ENCODE data around the gene SMIM24. TPM values are rescaled to one million over a fixed set of nuclear protein-coding genes. Genes with fewer than 3 reads are reported as not detected.

The SMIM24 gene
- total and polyA plus RNA-seq, 4 experiments from 2014 or later, result not detected

DNA sequence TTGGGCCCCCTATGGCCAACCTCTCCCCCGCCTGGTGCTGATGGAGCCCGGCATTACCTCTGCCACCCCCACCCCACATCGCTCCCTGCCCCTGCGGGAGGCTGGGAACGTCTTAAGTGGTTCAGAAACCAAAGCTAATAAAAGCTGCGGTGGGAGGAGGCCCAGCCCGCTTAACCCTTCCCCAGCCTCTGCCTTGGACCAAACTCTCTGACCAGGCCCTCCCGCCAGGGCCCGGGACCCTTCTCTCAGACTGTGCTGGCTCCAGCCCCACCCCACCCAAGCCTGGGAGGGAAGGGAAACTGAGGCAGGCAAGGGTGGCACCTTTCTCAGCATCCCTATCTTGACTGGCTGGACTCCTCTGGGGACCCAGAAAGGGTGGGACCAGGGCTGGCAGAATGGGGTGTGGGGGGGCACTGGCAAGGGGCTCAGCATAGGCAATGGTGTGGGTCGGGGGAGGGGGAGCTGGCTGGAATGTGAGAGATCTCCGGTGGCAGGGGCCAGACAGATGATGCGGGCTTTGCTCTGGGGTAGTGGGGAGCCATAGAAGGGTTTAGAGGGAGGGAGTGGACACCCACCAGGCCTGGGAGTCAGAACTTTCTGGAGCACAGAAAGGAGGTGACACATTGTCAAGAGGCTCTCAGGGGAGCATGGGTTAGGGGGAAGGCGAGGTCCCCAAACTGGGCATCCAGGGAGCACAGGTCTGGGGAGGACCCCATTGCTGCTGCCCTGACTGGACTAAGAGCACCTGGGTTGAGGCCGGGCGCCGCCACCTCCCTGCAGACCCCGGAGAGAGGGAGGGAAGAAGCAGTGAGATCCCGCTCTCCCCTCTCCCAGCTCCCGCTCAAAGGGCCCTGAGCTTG is 21.9 kb downstream of the SMIM24 start:
- no peaks in the 10 kb centered on the region for H3K4me1 Mint-ChIP-seq
- no peaks in the 10 kb centered on the region for H3K9me3 Mint-ChIP-seq
- intact Hi-C loops (cut with micrococcal nuclease), result no loop called here
- H3K36me3 Mint-ChIP-seq, result peaks cover 6 to 18% of the 10 kb centered on the region in 2 donors
- DNase-seq, result no peak
- Histone ChIP-seq H3K4me3 (ENCODE audit: low read length in 2 of 2) (no peak overlapping the region), H3K27ac (ENCODE audit: low read depth, low read length) (no peak overlapping the region), H3K36me3 (ENCODE audit: insufficient read depth, low read length) (peaks cover 4% of the 10 kb centered on the region), H3K4me1 (ENCODE audit: insufficient read depth, low read length) (no peaks in the 10 kb centered on the region), H3K9me3 (ENCODE audit: control insufficient read depth in 1 of 2, low read length in 2 of 2) (no peaks in the 10 kb centered on the region), H3K27me3 (ENCODE audit: insufficient read depth, low read length) (no peaks in the 10 kb centered on the region)
- CTCF ChIA-PET (ENCODE audit: partially characterized antibody), result no interaction called here
- POLR2A ChIA-PET (ENCODE audit: partially characterized antibody), result no interaction called here
- no peak overlapping the region for H3K4me3 Mint-ChIP-seq
- H3K27me3 Mint-ChIP-seq, result no peaks in the 10 kb centered on the region
- H3K27ac Mint-ChIP-seq, result no peak overlapping the region

DNA sequence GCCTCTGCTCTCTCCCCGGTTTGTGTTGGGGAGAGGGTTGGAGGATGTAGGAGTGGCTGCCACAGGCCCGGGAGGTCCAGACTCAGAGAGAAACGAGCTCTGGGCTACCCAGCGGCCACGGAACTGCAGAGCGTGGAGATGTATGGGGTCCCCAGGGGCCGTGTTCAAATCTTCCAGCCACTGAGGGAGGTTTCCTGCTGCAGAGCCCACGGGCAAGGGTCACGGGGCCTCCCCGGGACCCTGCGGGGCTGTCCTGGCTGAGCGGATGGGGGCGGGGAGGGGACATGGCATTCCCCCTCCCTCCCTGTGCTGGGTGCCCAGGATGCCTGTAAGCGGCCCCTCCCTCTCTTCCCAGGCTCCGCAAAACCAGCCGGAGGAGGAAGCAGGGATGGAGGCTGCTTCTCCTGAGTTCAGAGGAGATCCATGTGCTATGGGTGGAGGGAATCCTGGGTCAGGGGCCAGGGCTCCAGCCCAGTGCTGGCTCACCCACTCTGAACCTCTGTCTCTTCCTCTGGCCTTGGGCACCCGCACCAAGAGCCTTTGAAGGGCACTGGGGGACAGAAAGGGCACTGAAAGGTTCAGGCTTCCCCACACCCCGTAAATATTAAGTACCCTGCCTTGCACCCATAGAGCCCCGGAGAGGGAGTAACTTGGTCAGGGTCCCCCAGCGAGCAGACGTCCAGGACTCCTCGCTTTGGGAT is 22.6 kb downstream of the SMIM24 start:
- H3K9me3 ChIP-seq (ENCODE audit: control insufficient read depth in 1 of 2, low read length in 2 of 2), result no peaks in the 10 kb centered on the region
- Mint-ChIP-seq H3K36me3 (peaks cover 5 to 18% of the 10 kb centered on the region in 2 donors), H3K4me3 (no peak overlapping the region), H3K4me1 (no peaks in the 10 kb centered on the region), H3K9me3 (no peaks in the 10 kb centered on the region), H3K27me3 (no peaks in the 10 kb centered on the region), H3K27ac (no peak overlapping the region)
- intact Hi-C loops (cut with micrococcal nuclease), result no loop called here
- DNase-seq, result no peak
- ChIA-PET CTCF (ENCODE audit: partially characterized antibody) (interaction anchor here (0.9 kb wide), 1 partner anchor 16 kb away, joined by 3 read pairs; no protein-coding TSS in a partner anchor), POLR2A (ENCODE audit: partially characterized antibody) (no interaction called here)
- H3K36me3 ChIP-seq (ENCODE audit: insufficient read depth, low read length), result peaks cover 7% of the 10 kb centered on the region
- H3K4me3 ChIP-seq (ENCODE audit: low read length in 2 of 2), result no peak overlapping the region
- no peaks in the 10 kb centered on the region for H3K27me3 ChIP-seq (ENCODE audit: insufficient read depth, low read length)
- H3K4me1 ChIP-seq (ENCODE audit: insufficient read depth, low read length), result no peaks in the 10 kb centered on the region
- H3K27ac ChIP-seq (ENCODE audit: low read depth, low read length), result no peak overlapping the region

DNA sequence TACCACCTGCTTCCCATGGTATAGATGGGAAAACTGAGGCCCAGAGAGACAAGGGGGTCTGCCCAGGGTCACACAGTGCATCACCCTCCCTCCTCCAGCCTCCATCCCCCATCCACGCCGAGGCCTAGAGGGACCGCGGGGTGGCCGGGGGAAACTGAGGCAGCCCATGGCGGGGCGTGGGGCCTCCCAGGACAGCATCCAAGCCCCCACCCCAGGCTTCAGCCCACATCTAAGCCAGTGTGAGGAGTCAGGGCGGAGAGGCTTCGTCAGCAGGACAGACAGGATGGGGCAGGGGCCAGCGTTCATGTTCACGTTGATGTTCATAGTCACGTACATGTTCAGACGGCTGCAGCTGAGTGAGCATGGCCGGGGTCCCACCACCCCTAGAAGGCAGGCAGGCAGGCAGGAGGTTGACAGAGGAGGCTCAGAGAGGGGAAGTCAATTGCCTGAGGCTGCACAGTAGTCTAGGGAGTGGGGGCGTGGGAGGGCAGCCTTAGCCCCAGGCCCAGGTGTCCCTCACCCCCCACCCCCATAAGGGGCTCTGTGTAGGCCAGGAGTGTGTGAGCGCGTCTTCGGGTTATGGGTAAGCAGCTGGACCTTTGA is 23.3 kb downstream of the SMIM24 start:
- Mint-ChIP-seq H3K27ac (peak overlapping the region in 1 of 7 donors; percentile 66), H3K9me3 (no peaks in the 10 kb centered on the region), H3K27me3 (no peaks in the 10 kb centered on the region), H3K4me3 (no peak overlapping the region), H3K36me3 (peaks cover 3 to 18% of the 10 kb centered on the region in 2 donors), H3K4me1 (no peaks in the 10 kb centered on the region)
- Histone ChIP-seq H3K4me3 (ENCODE audit: low read length in 2 of 2) (no peak overlapping the region), H3K27ac (ENCODE audit: low read depth, low read length) (no peak overlapping the region), H3K27me3 (ENCODE audit: insufficient read depth, low read length) (no peaks in the 10 kb centered on the region), H3K9me3 (ENCODE audit: control insufficient read depth in 1 of 2, low read length in 2 of 2) (no peaks in the 10 kb centered on the region), H3K36me3 (ENCODE audit: insufficient read depth, low read length) (peaks cover 7% of the 10 kb centered on the region), H3K4me1 (ENCODE audit: insufficient read depth, low read length) (no peaks in the 10 kb centered on the region)
- CTCF ChIA-PET (ENCODE audit: partially characterized antibody), result interaction anchor here (0.9 kb wide), 1 partner anchor 16 kb away, joined by 3 read pairs; no protein-coding TSS in a partner anchor
- no peak for DNase-seq
- intact Hi-C loops (cut with micrococcal nuclease), result no loop called here
- POLR2A ChIA-PET (ENCODE audit: partially characterized antibody), result no interaction called here

DNA sequence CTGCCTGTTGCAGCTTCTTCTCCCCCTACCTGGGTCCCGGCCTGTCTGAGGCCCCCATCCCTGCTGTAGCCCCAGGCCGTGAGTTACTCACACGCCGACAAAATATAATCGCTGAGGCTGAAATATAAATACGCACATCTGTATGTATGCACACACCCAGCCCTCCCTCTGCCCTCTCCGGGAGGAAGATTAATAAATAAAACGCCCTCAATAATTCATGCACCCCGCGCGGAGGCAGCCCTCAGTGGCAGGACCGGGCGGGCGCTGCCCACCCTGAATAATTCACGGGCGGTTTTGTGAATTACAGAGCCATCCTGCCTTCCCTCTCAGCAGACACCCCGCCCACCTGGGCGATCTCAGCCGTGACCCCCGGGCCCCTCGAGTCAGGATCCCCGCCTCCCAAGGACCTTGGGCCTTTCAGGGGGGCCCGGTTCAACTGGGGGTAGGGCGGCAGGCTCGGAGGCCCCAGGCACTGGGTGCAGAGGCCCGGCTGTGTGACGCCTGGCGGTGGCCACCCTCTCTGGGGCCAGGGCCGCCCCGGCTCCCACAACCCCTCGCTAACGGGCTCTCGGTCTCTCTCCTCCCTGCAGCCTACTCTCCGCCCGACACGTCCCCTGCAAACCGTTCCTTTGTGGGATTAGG is 24.2 kb downstream of the SMIM24 start:
- no peak overlapping the region for H3K4me3 Mint-ChIP-seq
- no peaks in the 10 kb centered on the region for H3K27me3 Mint-ChIP-seq
- H3K27ac Mint-ChIP-seq, result no peak overlapping the region

DNA sequence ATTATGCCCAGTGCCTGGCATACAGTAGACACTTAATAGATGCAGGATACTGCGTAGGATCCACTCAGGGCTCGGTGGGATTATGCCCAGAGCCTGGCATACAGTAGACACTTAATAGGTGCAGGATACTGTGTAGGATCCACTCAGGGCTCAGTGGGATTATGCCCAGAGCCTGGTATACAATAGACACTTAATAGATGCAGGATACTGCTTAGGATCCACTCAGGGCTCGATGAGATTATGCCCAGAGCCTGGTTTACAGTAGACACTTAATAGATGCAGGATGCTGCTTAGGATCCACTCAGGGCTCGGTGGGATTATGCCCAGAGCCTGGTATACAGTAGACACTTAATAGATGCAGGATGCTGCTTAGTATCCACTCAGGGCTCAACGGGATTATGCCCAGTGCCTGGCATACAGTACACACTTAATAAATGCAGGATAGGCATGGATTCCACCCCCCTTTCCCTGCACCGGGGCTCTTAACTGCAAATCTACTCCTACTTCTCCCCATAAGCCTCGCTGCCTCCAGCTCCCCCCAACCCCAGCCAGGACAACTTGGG is 24.9 kb downstream of the SMIM24 start:
- Histone ChIP-seq H3K27ac (ENCODE audit: low read depth, low read length) (no peak overlapping the region), H3K36me3 (ENCODE audit: insufficient read depth, low read length) (peaks cover 11% of the 10 kb centered on the region), H3K27me3 (ENCODE audit: insufficient read depth, low read length) (no peaks in the 10 kb centered on the region), H3K4me1 (ENCODE audit: insufficient read depth, low read length) (no peaks in the 10 kb centered on the region), H3K4me3 (ENCODE audit: low read length in 2 of 2) (no peak overlapping the region), H3K9me3 (ENCODE audit: control insufficient read depth in 1 of 2, low read length in 2 of 2) (no peaks in the 10 kb centered on the region)
- no peaks in the 10 kb centered on the region for H3K4me1 Mint-ChIP-seq
- DNase-seq, result peak in 1 of 5 donors; percentile 7
- no peak overlapping the region for H3K27ac Mint-ChIP-seq
- H3K4me3 Mint-ChIP-seq, result no peak overlapping the region
- POLR2A ChIA-PET (ENCODE audit: partially characterized antibody), result no interaction called here
- H3K27me3 Mint-ChIP-seq, result no peaks in the 10 kb centered on the region
- H3K36me3 Mint-ChIP-seq, result peaks cover 11 to 27% of the 10 kb centered on the region in 2 donors
- CTCF ChIA-PET (ENCODE audit: partially characterized antibody), result no interaction called here
- no peaks in the 10 kb centered on the region for H3K9me3 Mint-ChIP-seq
- intact Hi-C loops (cut with micrococcal nuclease), result no loop called here

More for the DNA sequence above, 24.2 kb downstream of the SMIM24 start:
- Histone ChIP-seq H3K4me1 (ENCODE audit: insufficient read depth, low read length) (no peaks in the 10 kb centered on the region), H3K27me3 (ENCODE audit: insufficient read depth, low read length) (no peaks in the 10 kb centered on the region), H3K27ac (ENCODE audit: low read depth, low read length) (no peak overlapping the region), H3K9me3 (ENCODE audit: control insufficient read depth in 1 of 2, low read length in 2 of 2) (no peaks in the 10 kb centered on the region), H3K36me3 (ENCODE audit: insufficient read depth, low read length) (peaks cover 10% of the 10 kb centered on the region), H3K4me3 (ENCODE audit: low read length in 2 of 2) (no peak overlapping the region)
- CTCF ChIA-PET (ENCODE audit: partially characterized antibody), result no interaction called here
- POLR2A ChIA-PET (ENCODE audit: partially characterized antibody), result no interaction called here
- Mint-ChIP-seq H3K4me1 (no peaks in the 10 kb centered on the region), H3K36me3 (peaks cover 5 to 21% of the 10 kb centered on the region in 2 donors), H3K9me3 (no peaks in the 10 kb centered on the region)
- intact Hi-C loops (cut with micrococcal nuclease), result no loop called here
- peak in 1 of 5 donors; percentile 14 for DNase-seq

DNA sequence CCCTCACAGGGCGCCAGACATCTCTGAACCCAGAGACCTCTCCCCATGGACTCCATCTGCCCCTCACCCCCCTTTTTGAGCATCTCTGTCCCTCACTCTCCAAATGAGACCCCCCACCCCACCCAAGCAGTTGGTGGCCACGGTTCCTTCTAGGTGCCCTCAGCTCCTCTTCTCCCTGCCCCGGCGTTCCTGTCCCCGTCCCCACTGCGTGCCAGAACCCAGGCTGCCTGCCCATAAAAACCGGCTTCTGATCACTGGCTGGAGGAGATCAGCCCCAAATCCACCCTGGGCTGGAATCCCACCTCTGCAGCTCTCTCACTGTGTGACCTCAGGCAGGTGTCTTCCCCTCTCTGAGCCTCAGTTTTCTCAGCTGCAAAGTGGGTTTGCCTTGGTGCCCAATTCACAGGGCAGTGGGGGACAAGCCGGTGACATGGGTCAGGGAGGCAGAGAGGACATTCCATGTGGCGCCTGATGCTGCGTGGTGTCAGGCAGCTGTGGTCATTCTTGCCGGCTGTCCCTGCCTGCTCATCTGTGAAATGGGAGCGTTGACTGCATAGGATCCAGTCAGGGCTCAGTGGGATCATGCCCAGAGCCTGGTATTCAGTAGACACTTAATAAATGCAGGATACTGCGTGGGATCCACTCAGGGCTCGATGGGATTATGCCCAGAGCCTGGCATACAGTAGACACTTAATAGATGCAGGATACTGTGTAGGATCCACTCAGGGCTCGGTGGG is 25.5 kb downstream of the SMIM24 start:
- H3K27me3 ChIP-seq (ENCODE audit: insufficient read depth, low read length), result no peaks in the 10 kb centered on the region
- intact Hi-C loops (cut with micrococcal nuclease), result no loop called here
- ChIA-PET POLR2A (ENCODE audit: partially characterized antibody) (no interaction called here), CTCF (ENCODE audit: partially characterized antibody) (interaction anchor here (0.6 kb wide), 1 partner anchor 30 kb away, joined by 3 read pairs; no protein-coding TSS in a partner anchor)
- no peak overlapping the region for H3K27ac ChIP-seq (ENCODE audit: low read depth, low read length)
- no peaks in the 10 kb centered on the region for H3K4me1 ChIP-seq (ENCODE audit: insufficient read depth, low read length)
- Mint-ChIP-seq H3K27me3 (no peaks in the 10 kb centered on the region), H3K9me3 (no peaks in the 10 kb centered on the region), H3K4me3 (no peak overlapping the region), H3K27ac (no peak overlapping the region), H3K36me3 (peaks cover 11 to 27% of the 10 kb centered on the region in 2 donors), H3K4me1 (no peaks in the 10 kb centered on the region)
- H3K4me3 ChIP-seq (ENCODE audit: low read length in 2 of 2), result no peak overlapping the region
- H3K36me3 ChIP-seq (ENCODE audit: insufficient read depth, low read length), result peaks cover 11% of the 10 kb centered on the region
- DNase-seq, result peak in 1 of 5 donors; percentile 16
- no peaks in the 10 kb centered on the region for H3K9me3 ChIP-seq (ENCODE audit: control insufficient read depth in 1 of 2, low read length in 2 of 2)
